NB4 (cell line): Measurements from ENCODE around the gene TNFRSF1B.
"Not testable (repeated sequence)": the region's sequence is repeated elsewhere in the genome, so short reads cannot be mapped to it uniquely, and the experiment has no call there.

Experiments
- DNase-seq: peaks from one replicate; pipeline ENCODE4 v3.0.0; 2010; ENCODE audit warnings: low read depth
- H3K4me3 ChIP-seq: one replicate; pipeline ENCODE4 v1.5.1; 2011; ENCODE audit warnings: mild to moderate bottlenecking, low read depth, low read length, moderate library complexity
- CTCF ChIP-seq: IDR thresholded peaks from one replicate; pipeline ENCODE4 v1.5.1; 2012; ENCODE audit warnings: low read depth, low read length
- MAX ChIP-seq: IDR thresholded peaks from 2 replicates; pipeline ENCODE4 v1.6.1; 2011; ENCODE audit warnings: low read depth, low read length
- MYC ChIP-seq: IDR thresholded peaks from 2 replicates; pipeline ENCODE4 v1.6.1; 2011; ENCODE audit warnings: low read depth, low read length
- POLR2A ChIP-seq: IDR thresholded peaks from 2 replicates; pipeline ENCODE4 v1.6.1; 2011; ENCODE audit warnings: mild to moderate bottlenecking; ENCODE audit not compliant: insufficient read length; ENCODE audit errors: extremely low read depth

Gene TNFRSF1B

GRCh38 chr1:12209495-12209832, 42.7 kb downstream of the TNFRSF1B start:
- TF ChIP-seq MAX (no peak), POLR2A (no peak), MYC (no peak), CTCF (no peak)
- no peak overlapping the region for H3K4me3 ChIP-seq
- DNase-seq, result no peak

- TF ChIP-seq CTCF (no peak), MAX (no peak), MYC (no peak), POLR2A (no peak)
- DNase-seq, result no peak
Measured at GRCh38 chr1:12215118-12215961, 48.5 kb downstream of the TNFRSF1B start.

GRCh38 chr1:12219800-12220199, 53.0 kb downstream of the TNFRSF1B start:
- TF ChIP-seq POLR2A (no peak), CTCF (no peak), MAX (no peak), MYC (no peak)
- no peak overlapping the region for H3K4me3 ChIP-seq
- DNase-seq, result no peak

More at GRCh38 chr1:12215118-12215961, 48.5 kb downstream of the TNFRSF1B start:
- no peak overlapping the region for H3K4me3 ChIP-seq

- no peak overlapping the region for H3K4me3 ChIP-seq
- no peak for DNase-seq
- no peak for TF ChIP-seq MAX
- no peak for TF ChIP-seq MYC
- TF ChIP-seq CTCF, result no peak
- no peak for TF ChIP-seq POLR2A
Measured at GRCh38 chr1:12220890-12221289, 54.1 kb downstream of the TNFRSF1B start.

- H3K4me3 ChIP-seq, DNase-seq: not testable (repeated sequence)
Measured at GRCh38 chr1:12222700-12223099, 55.9 kb downstream of the TNFRSF1B start.

- not testable (repeated sequence) for DNase-seq
Measured at GRCh38 chr1:12224092-12224491, 57.3 kb downstream of the TNFRSF1B start.

GRCh38 chr1:12228979-12229378, 62.2 kb downstream of the TNFRSF1B start:
- H3K4me3 ChIP-seq, result no peak overlapping the region
- no peak for DNase-seq
- TF ChIP-seq MAX, result no peak
- TF ChIP-seq MYC, result no peak
- no peak for TF ChIP-seq CTCF
- no peak for TF ChIP-seq POLR2A

More at GRCh38 chr1:12224092-12224491, 57.3 kb downstream of the TNFRSF1B start:
- H3K4me3 ChIP-seq, result not testable (repeated sequence)
